CD14-positive monocyte (primary cell): Measurements from ENCODE around the gene KHDRBS2. TPM values are rescaled to one million over a fixed set of nuclear protein-coding genes. Genes with fewer than 3 reads are reported as not detected.

Experiments
- DNase-seq, 3 donors: peaks; one replicate each; pipeline ENCODE4 v3.0.0-alpha.2; 2011 to 2022
- H2AFZ ChIP-seq: 2 replicates; pipeline ENCODE4 v1.6.0; 2012; ENCODE audit warnings: mild to moderate bottlenecking, low read depth, low read length, inconsistent platforms; ENCODE audit not compliant: insufficient read depth, poor library complexity, severe bottlenecking
- H3K27ac ChIP-seq, 2 donors: 1 replicate in 1 of 2; 2 replicates in 1 of 2; pipeline ENCODE4 v1.5.1; 2012 to 2013; ENCODE audit warnings: low read length in 2 of 2, control low read depth in 1 of 2, inconsistent platforms in 1 of 2, low read depth in 1 of 2, mild to moderate bottlenecking in 1 of 2
- H3K27me3 ChIP-seq, 2 donors: one replicate each; pipeline versions ENCODE4 v1.6.0 to v1.6.1; 2011 to 2013; ENCODE audit warnings: low read length in 2 of 2; ENCODE audit not compliant: control insufficient read depth in 2 of 2, insufficient read depth in 2 of 2
- H3K36me3 ChIP-seq, 2 donors: replicated peaks in 1 of 2; 1 replicate in 1 of 2; 2 replicates in 1 of 2; pipeline versions ENCODE4 v1.5.1 to v1.6.1; 2012 to 2013; ENCODE audit warnings: low read length in 2 of 2, control low read depth in 1 of 2, inconsistent platforms in 1 of 2, mild to moderate bottlenecking in 1 of 2; ENCODE audit not compliant: insufficient read depth in 2 of 2, control insufficient read depth in 1 of 2
- H3K4me1 ChIP-seq, 2 donors: 1 replicate in 1 of 2; 2 replicates in 1 of 2; pipeline versions ENCODE4 v1.5.1 to v1.6.1; 2012 to 2013; ENCODE audit warnings: low read length in 2 of 2, control low read depth in 1 of 2, inconsistent platforms in 1 of 2, mild to moderate bottlenecking in 1 of 2, moderate library complexity in 1 of 2; ENCODE audit not compliant: insufficient read depth in 2 of 2, control insufficient read depth in 1 of 2
- H3K4me2 ChIP-seq: replicated peaks from 2 replicates; pipeline ENCODE3; 2012; ENCODE audit warnings: low read length, moderate library complexity, mild to moderate bottlenecking; ENCODE audit not compliant: poor library complexity, severe bottlenecking; ENCODE audit errors: extremely low read depth
- H3K4me3 ChIP-seq, 3 experiments: fragments of 200-600 bp in 1 of 3; sonication (generic) in 1 of 3; replicated peaks in 1 of 3; 1 replicate in 2 of 3; 2 replicates in 1 of 3; pipeline ENCODE4 v1.5.1; 2011 to 2013; ENCODE audit warnings: low read length in 3 of 3, mild to moderate bottlenecking in 3 of 3, control low read depth in 2 of 3, low read depth in 2 of 3, inconsistent platforms in 1 of 3, moderate library complexity in 1 of 3
- H3K79me2 ChIP-seq: 2 replicates; pipeline ENCODE4 v1.6.0; 2012; ENCODE audit warnings: mild to moderate bottlenecking, control low read depth, inconsistent platforms, low read length, moderate library complexity; ENCODE audit not compliant: insufficient read depth
- H3K9ac ChIP-seq: 2 replicates; pipeline ENCODE4 v1.6.0; 2017; ENCODE audit warnings: low read length, mild to moderate bottlenecking; ENCODE audit not compliant: insufficient read depth, poor library complexity, severe bottlenecking
- H3K9me3 ChIP-seq, 2 donors: replicated peaks in 1 of 2; 1 replicate in 1 of 2; 2 replicates in 1 of 2; pipeline versions ENCODE4 v1.5.1 to v1.6.1; 2012 to 2013; ENCODE audit warnings: low read length in 2 of 2, control low read depth in 1 of 2; ENCODE audit not compliant: control insufficient read depth in 1 of 2, insufficient read depth in 1 of 2
- H4K20me1 ChIP-seq: 2 replicates; pipeline ENCODE4 v1.6.0; 2012; ENCODE audit warnings: mild to moderate bottlenecking, low read length, control low read depth, moderate library complexity; ENCODE audit not compliant: insufficient read depth
- H3K27ac Mint-ChIP-seq, 7 donors: one replicate each; pipeline ENCODE4 v1.8.0; 2020; ENCODE audit warnings: mild to moderate bottlenecking in 7 of 7, mixed read lengths in 7 of 7, moderate library complexity in 6 of 7, inconsistent platforms in 2 of 7
- H3K27me3 Mint-ChIP-seq, 3 donors: one replicate each; pipeline ENCODE4 v1.8.0; 2021 to 2022; ENCODE audit warnings: low read depth in 3 of 3, mild to moderate bottlenecking in 3 of 3, mixed read lengths in 3 of 3, moderate library complexity in 3 of 3, inconsistent platforms in 1 of 3
- H3K36me3 Mint-ChIP-seq, 2 donors: one replicate each; pipeline ENCODE4 v1.8.0; 2020; ENCODE audit warnings: mixed read lengths in 2 of 2, inconsistent platforms in 1 of 2, mild to moderate bottlenecking in 1 of 2
- H3K4me1 Mint-ChIP-seq: one replicate; pipeline ENCODE4 v1.8.0; 2020; ENCODE audit warnings: mild to moderate bottlenecking, mixed read lengths
- H3K4me3 Mint-ChIP-seq, 2 donors: one replicate each; pipeline ENCODE4 v1.8.0; 2020; ENCODE audit warnings: mild to moderate bottlenecking in 2 of 2, mixed read lengths in 2 of 2, moderate library complexity in 1 of 2
- H3K9me3 Mint-ChIP-seq, 7 donors: one replicate each; pipeline ENCODE4 v1.8.0; 2020 to 2022; ENCODE audit warnings: mixed read lengths in 7 of 7, mild to moderate bottlenecking in 6 of 7, moderate library complexity in 6 of 7, inconsistent platforms in 2 of 7
- CTCF ChIP-seq: fragments of 200-600 bp; IDR thresholded peaks from one replicate; pipeline ENCODE4 v1.8.0; 2022; ENCODE audit warnings: antibody characterized with exemption, mild to moderate bottlenecking
- WGBS: methylation state at CpG from one replicate; pipeline ENCODE4 v1.1.5; 2013; ENCODE audit warnings: missing lambda C conversion rate; ENCODE audit not compliant: insufficient coverage; 5-methylcytosine and 5-hydroxymethylcytosine counted together
- intact Hi-C, 2 donors: fragments of 100-400 bp; cut with micrococcal nuclease; formaldehyde crosslinking; loops; one replicate each; pipeline versions ENCODE4 v1.15.0 to v1.15.1; 2023
- polyA plus RNA-seq, 3 donors: library from polyadenylated mRNA; depleted of rRNA in 1 of 3; unstranded in 2 of 3; stranded (reverse) in 1 of 3; fragments of 300-500 nt in 2 of 3; fragments of >200 nt in 1 of 3; fragmentation: Illumina TruSeq in 2 of 3; gene quantifications; 1 replicate in 2 of 3; 2 replicates in 1 of 3; pipeline ENCODE4 v1.2.3, GENCODE V29; 2012 to 2021

The KHDRBS2 gene
- polyA plus RNA-seq, 3 donors: 0.09 to 0.57 (median 0.14) TPM

- Histone ChIP-seq H3K9me3 (peaks cover 6 to 7% of the 10 kb centered on the region in 2 donors), H2AFZ (no peak overlapping the region), H3K36me3 (no peaks in the 10 kb centered on the region), H3K27me3 (no peaks in the 10 kb centered on the region), H3K4me2 (no peak overlapping the region), H3K27ac (no peak overlapping the region), H3K79me2 (no peaks in the 10 kb centered on the region), H4K20me1 (no peaks in the 10 kb centered on the region), H3K9ac (no peak overlapping the region), H3K4me1 (no peaks in the 10 kb centered on the region), H3K4me3 (no peak overlapping the region)
- no CpG with 5 or more reads among the region's 2 CpGs for WGBS
- no peaks in the 10 kb centered on the region for H3K4me1 Mint-ChIP-seq
- no peaks in the 10 kb centered on the region for H3K36me3 Mint-ChIP-seq
- no peak overlapping the region for H3K27ac Mint-ChIP-seq
- no peak overlapping the region for H3K4me3 Mint-ChIP-seq
- no peak for DNase-seq
- peaks cover 0 to 8% (median 3%) of the 10 kb centered on the region in 7 donors for H3K9me3 Mint-ChIP-seq
- no peak for TF ChIP-seq CTCF
- intact Hi-C loops: no loop called here
- H3K27me3 Mint-ChIP-seq: no peaks in the 10 kb centered on the region
These were observed 376.5 kb downstream of the KHDRBS2 start for GRCh38 chr6:61909486-61909885.

- WGBS: no CpG with 5 or more reads among the region's 6 CpGs
- no peak for TF ChIP-seq CTCF
- H4K20me1 ChIP-seq: no peaks in the 10 kb centered on the region
- Mint-ChIP-seq H3K4me3 (no peak overlapping the region), H3K27me3 (no peaks in the 10 kb centered on the region), H3K9me3 (peaks cover 0 to 4% (median 0%) of the 10 kb centered on the region in 7 donors), H3K4me1 (no peaks in the 10 kb centered on the region), H3K27ac (no peak overlapping the region), H3K36me3 (no peaks in the 10 kb centered on the region)
- DNase-seq: no peak
- no peaks in the 10 kb centered on the region for H3K4me1 ChIP-seq
- H2AFZ ChIP-seq: no peak overlapping the region
- no peaks in the 10 kb centered on the region for H3K27me3 ChIP-seq
- H3K9ac ChIP-seq: no peak overlapping the region
- H3K27ac ChIP-seq: no peak overlapping the region
- H3K79me2 ChIP-seq: no peaks in the 10 kb centered on the region
- no peaks in the 10 kb centered on the region for H3K36me3 ChIP-seq
- H3K9me3 ChIP-seq: peaks cover 0 to 4% of the 10 kb centered on the region in 2 donors
- H3K4me3 ChIP-seq: no peak overlapping the region
- intact Hi-C loops: no loop called here
- H3K4me2 ChIP-seq: no peak overlapping the region
These were observed 384.3 kb downstream of the KHDRBS2 start for GRCh38 chr6:61901748-61902147.
